ENCODE data around the gene PITX1. TPM values are rescaled to one million over a fixed set of nuclear protein-coding genes. Genes with fewer than 3 reads are reported as not detected.

The PITX1 gene
- total RNA-seq, 4 donors from 2014 or later: 3.5 TPM; not detected in 3

DNA sequence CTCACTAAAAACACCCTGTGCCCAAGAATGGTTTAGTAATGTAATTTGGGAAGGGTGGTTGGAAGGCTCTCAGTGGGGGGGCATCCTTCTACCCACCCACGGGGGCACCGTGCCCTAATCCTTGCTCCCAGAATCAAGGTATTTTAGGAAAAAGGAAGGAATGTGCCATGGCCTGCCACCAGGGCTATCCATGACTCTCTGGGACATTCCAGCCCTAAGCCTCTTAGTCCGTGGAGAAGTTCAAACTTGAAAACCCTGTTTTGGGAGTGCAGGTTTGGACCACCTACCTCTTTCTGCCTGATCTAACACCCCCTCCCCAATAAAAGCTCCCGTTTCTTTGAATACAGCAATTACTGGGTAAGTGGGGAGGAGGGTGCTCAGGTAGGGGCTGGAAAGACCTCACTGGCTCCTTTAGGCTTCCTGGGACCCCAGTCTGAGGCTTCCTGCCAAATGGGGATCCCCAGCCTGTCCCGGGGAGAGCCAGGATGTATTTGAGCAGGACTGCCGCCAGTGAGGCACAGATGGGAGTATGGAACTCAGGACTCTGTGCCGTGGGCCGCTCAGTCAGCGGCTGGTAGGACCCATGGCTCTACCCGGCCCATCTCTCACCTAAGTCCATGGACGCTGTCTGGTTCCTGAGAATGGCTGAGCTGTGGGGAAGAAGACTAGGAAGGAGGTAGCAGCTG lies 3.6 kb upstream of the PITX1 start:
- no peak for TF ChIP-seq CTCF (IDR thresholded peaks at IDR 0.05; ENCODE audit: low read depth)

DNA sequence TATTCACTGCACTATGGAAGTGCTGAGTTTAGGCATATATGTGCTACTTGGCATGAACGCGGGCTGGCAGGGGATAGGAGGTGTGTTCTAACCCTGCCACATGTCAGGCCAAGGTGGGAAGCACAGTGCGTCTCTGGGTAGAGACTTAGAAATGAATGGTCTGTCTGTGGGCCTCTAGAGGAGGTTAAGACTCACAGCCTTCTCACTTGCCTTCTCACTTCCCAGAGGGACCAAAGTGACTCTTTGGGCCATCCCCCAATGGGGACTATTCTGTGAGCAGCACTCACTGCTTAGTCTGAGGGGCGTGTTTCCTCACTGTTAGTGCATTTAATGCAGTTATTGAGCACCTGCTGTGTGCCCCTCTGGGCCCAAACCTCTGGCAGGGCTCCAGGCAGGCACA lies 2.4 kb upstream of the PITX1 start:
- TF ChIP-seq CTCF (IDR thresholded peaks at IDR 0.05; ENCODE audit: low read depth): no peak

- no peak for TF ChIP-seq CTCF (IDR thresholded peaks at IDR 0.05; ENCODE audit: low read depth)
Observed at GRCh38 chr5:135035678-135036030, 1.6 kb upstream of the PITX1 start.

DNA sequence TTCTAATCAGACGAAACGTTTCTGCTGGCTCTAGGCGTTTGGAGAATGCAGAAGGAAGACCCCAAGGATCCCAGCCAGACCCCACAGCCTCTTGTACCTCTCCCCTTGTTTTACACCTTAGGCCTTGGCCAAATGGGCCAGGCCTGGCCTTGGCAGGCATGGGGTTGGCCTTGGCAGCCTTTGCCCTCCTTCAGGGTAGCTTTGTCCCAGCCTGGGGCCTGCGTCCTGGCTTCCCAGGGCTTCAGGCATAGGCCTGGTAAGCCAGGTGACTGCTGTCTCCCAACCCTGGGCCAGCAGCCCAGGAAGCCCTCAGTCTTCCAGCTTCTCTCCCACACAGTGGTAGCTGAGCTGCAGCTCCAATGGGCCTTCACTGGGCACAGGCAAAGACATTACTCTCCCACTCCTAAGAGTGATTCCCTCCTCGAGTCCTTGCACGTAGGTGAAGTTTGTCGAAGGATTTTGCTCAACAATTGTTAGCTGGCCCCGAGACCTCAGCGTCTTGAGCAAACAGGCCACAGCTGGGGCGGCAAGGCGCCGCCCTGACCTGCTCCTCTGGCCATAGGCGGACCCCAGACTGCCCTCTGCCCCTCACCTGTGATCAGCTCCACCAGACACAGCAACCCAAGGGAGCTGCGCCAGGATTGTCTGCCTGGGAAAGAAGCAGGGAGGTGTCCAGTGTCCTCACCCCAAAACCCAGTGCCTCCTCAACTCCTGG lies 1.1 kb upstream of the PITX1 start:
- no peak for TF ChIP-seq CTCF (IDR thresholded peaks at IDR 0.05; ENCODE audit: low read depth)

- TF ChIP-seq CTCF (IDR thresholded peaks at IDR 0.05; ENCODE audit: low read depth): no peak
Observed at GRCh38 chr5:135034236-135034962, 371 bp upstream of the PITX1 start.

DNA sequence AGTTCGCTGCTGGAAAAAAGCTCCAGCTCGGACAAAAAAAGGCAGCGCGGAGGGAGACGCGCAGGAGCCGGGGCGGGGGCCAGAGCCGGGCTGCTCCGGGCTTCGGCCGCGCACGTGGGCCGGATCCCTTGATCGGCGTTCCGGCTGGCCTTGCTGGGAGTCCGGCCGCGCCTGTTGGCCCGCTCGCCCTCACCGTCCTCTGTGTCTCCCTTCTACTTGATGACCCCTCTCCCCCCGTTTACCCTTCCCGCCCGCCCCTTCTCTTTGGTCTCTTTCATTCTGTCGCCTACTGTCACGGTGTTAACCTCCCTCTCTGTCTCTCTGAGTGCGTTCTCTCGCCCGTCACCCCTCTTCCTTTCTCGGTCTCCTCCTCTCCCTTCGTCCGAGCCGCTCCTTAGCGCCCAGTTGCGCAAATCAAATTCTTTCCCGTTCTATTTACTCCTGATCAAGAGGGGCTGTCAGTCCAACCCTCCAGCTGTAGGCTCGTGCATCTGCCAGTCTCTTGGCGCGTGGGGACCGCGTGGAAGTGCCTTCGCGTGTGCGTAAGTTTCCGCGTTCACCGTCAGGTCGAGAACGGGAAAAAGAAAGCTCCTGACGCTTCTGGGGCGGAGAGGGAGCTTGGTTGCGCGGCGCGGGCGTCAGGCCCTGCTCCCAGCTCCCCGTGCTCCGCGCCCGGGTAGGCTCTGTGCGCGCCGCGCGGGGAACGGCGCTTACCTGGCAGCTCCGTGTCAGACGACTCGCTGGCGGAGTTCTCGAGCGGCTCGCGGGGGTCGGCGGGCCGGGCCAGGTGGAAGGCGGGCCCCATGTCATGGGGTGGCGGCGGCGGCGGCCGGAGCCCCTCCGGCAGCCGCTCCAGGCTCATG lies 798 bp downstream of the PITX1 start:
- TF ChIP-seq CTCF (IDR thresholded peaks at IDR 0.05; ENCODE audit: low read depth): no peak

Data from subcutaneous adipose tissue (tissue), 4 donors.